Measurements from ENCODE around the gene GPR180. TPM values are rescaled to one million over a fixed set of nuclear protein-coding genes. Genes with fewer than 3 reads are reported as not detected.

Gene GPR180
- total and polyA plus RNA-seq, 2 of the 13 experiments (the other 11 are each of a cell fraction or from before 2014, with no cell fraction given) = not detected

GRCh38 chr13:94656176-94656575 is 54.5 kb downstream of the GPR180 start:
- H3K4me3 ChIP-seq (replicated peaks in 1 of 3; ENCODE audit: insufficient read depth in 1 of 3, low read depth in 2 of 3, low read length in 3 of 3) = no peak overlapping the region
- H3K36me3 ChIP-seq (replicated peaks in 1 of 2; ENCODE audit: control insufficient read depth in 1 of 2, insufficient read depth in 2 of 2, low read length in 2 of 2) = no peaks in the 10 kb centered on the region
- no peak overlapping the region for H3K9ac ChIP-seq (ENCODE audit: insufficient read depth, low read depth, low read length)
- intact Hi-C loops (cut with micrococcal nuclease; ENCODE audit: unreplicated experiment) = no loop called here
- TF ChIP-seq ZNF614 (CRISPR knock-in tag; IDR thresholded peaks at IDR 0.05; ENCODE audit: borderline replicate concordance) (no peak), ZKSCAN5 (CRISPR knock-in tag; IDR thresholded peaks at IDR 0.05) (no peak), RBM39 (IDR thresholded peaks at IDR 0.05; ENCODE audit: low read depth, low read length, poor library complexity, severe bottlenecking) (no peak), CSRNP1 (CRISPR knock-in tag; IDR thresholded peaks at IDR 0.05) (no peak), MXD4 (CRISPR knock-in tag; IDR thresholded peaks at IDR 0.05) (no peak), ZMAT3 (CRISPR knock-in tag; conservative IDR thresholded peaks at IDR 0.05) (no peak), SPEN (CRISPR knock-in tag; IDR thresholded peaks at IDR 0.05; ENCODE audit: low read depth) (no peak), KDM4B (CRISPR knock-in tag; IDR thresholded peaks at IDR 0.05) (no peak)
- TF ChIP-seq, protein P1, sequence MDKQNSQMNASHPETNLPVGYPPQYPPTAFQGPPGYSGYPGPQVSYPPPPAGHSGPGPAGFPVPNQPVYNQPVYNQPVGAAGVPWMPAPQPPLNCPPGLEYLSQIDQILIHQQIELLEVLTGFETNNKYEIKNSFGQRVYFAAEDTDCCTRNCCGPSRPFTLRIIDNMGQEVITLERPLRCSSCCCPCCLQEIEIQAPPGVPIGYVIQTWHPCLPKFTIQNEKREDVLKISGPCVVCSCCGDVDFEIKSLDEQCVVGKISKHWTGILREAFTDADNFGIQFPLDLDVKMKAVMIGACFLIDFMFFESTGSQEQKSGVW (CRISPR knock-in tag; IDR thresholded peaks at IDR 0.05; ENCODE audit: borderline replicate concordance) = no peak
- no peaks in the 10 kb centered on the region for H3K79me2 ChIP-seq (ENCODE audit: insufficient read depth, low read length)
- POLR2A ChIA-PET = no interaction called here
- in situ Hi-C loops (cut with HindIII; ENCODE audit: extremely low pct_ligation_motif_present, low pct_unique_long_range_greater_than_20kb) = loop anchor here (25.0 kb wide), 1 partner anchor 756 kb away; no protein-coding TSS in a partner anchor
- H3K4me1 ChIP-seq (ENCODE audit: insufficient read depth, low read length) = no peaks in the 10 kb centered on the region
- BruUV-seq (replicated peaks) = no TSS peak
- H3K4me2 ChIP-seq (ENCODE audit: low read depth, low read length) = no peak overlapping the region
- H3K27me3 ChIP-seq (ENCODE audit: control insufficient read depth in 1 of 2, insufficient read depth in 2 of 2, low read length in 2 of 2) = peaks cover 0 to 3% of the 10 kb centered on the region in 2 experiments; a peak in 1 of 5 replicates
- ATAC-seq (no peak), FAIRE-seq (no peak), DNase-seq (ENCODE audit: low spot score) (no peak)
- CTCF ChIA-PET (ENCODE audit: low intra/inter-chr PET ratio, low total read pairs) = no interaction called here
- H3K9me3 ChIP-seq (ENCODE audit: low read length) = no peaks in the 10 kb centered on the region
- 0% methylated on average over 1 of the region's 1 CpG for WGBS (ENCODE audit: low lambda C conversion rate)
- no peak overlapping the region for H2AFZ ChIP-seq (ENCODE audit: low read length)
- no peak overlapping the region for H3K27ac ChIP-seq (ENCODE audit: extremely low read length, insufficient read depth, low read length)
- H4K20me1 ChIP-seq (ENCODE audit: insufficient read depth, low read length) = no peaks in the 10 kb centered on the region
